Fibroblast of mammary gland (primary cell): ENCODE data around the gene IL23R.

Experiments
- DNase-seq: peaks from one replicate; pipeline ENCODE4 v3.0.0-alpha.2; 2010; ENCODE audit warnings: low read depth
- H3K4me3 ChIP-seq: 2 replicates; pipeline ENCODE4 v1.5.1; 2011; ENCODE audit warnings: low read depth, mild to moderate bottlenecking, low read length, moderate library complexity; ENCODE audit not compliant: control insufficient read depth
- TF ChIP-seq, protein P1 (sequence below): conservative IDR thresholded peaks from 2 replicates; pipeline ENCODE4 v1.5.1; 2011; ENCODE audit warnings: low read depth, low read length, inconsistent platforms; ENCODE audit not compliant: control insufficient read depth, insufficient read depth

IL23R gene

GRCh38 chr1:67280696-67281095, 114.4 kb downstream of the IL23R start:
- DNase-seq = no peak
- TF ChIP-seq, protein P1, sequence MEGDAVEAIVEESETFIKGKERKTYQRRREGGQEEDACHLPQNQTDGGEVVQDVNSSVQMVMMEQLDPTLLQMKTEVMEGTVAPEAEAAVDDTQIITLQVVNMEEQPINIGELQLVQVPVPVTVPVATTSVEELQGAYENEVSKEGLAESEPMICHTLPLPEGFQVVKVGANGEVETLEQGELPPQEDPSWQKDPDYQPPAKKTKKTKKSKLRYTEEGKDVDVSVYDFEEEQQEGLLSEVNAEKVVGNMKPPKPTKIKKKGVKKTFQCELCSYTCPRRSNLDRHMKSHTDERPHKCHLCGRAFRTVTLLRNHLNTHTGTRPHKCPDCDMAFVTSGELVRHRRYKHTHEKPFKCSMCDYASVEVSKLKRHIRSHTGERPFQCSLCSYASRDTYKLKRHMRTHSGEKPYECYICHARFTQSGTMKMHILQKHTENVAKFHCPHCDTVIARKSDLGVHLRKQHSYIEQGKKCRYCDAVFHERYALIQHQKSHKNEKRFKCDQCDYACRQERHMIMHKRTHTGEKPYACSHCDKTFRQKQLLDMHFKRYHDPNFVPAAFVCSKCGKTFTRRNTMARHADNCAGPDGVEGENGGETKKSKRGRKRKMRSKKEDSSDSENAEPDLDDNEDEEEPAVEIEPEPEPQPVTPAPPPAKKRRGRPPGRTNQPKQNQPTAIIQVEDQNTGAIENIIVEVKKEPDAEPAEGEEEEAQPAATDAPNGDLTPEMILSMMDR = no peak

DNA sequence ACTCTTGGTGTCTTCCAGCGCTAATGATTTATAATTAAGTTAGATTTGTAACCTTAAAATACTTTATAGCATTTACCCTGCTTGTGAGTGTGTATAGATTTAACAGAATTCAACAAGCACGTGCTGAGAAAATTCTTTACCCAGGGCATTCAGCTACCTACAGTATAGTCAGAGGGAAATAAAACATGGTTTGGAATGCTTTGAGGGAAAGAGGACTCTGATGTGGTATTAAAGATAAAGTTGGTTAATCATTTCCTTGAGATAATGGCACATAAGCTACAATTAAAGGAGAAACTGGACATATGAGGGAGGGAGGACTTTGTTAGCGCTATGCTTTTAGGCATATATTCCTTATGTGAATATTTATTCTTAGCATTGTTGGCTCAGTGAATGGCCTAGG, 115.0 kb downstream of the IL23R start:
- TF ChIP-seq, protein P1 = no peak
- no peak for DNase-seq

More at GRCh38 chr1:67280696-67281095, 114.4 kb downstream of the IL23R start:
- no peak overlapping the region for H3K4me3 ChIP-seq

GRCh38 chr1:67285780-67286488, 119.7 kb downstream of the IL23R start:
- DNase-seq = no peak
- H3K4me3 ChIP-seq = no peak overlapping the region
- TF ChIP-seq, protein P1 = no peak

More for the DNA sequence above, 115.0 kb downstream of the IL23R start:
- H3K4me3 ChIP-seq = no peak overlapping the region

GRCh38 chr1:67290236-67290635, 124.0 kb downstream of the IL23R start:
- no peak for DNase-seq
- TF ChIP-seq, protein P1 = no peak
- no peak overlapping the region for H3K4me3 ChIP-seq

DNA sequence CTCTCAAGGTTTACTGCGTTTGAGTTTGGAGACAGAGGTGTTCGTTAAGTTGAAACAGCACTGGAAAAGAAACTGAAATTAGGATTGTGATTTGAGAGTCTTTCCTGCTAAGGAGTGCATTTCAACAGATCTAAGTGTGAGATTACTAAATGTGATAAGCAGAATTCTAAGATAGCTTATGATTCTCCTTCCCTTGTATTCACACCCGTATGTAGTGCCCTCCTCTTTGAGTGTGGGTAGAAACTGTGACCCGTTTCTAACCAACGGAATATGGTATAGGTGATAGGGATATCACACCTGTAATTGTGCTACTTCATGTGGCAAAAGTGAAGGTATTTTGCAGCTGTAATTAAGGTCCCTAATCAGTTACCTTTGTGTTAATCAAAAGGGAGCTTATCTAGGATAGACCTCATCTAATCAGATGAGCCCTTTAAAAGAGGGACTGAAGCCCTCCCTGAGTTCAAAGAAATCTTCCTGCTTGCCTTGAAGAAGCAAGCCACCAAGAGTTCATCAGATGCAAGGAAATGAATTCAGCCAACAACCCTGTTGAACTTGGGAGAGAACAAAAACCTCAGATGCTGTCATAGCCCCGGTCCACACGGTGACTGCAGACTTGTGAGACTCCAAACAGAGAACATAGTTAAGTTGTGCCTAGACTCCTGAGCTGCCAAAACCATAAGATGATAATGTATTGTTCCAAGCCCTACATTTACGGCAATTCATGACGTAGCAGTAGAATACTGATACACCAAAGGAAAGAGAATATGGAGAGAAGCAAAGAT, 128.8 kb downstream of the IL23R start:
- TF ChIP-seq, protein P1 = no peak
- H3K4me3 ChIP-seq = no peak overlapping the region
- DNase-seq = no peak

DNA sequence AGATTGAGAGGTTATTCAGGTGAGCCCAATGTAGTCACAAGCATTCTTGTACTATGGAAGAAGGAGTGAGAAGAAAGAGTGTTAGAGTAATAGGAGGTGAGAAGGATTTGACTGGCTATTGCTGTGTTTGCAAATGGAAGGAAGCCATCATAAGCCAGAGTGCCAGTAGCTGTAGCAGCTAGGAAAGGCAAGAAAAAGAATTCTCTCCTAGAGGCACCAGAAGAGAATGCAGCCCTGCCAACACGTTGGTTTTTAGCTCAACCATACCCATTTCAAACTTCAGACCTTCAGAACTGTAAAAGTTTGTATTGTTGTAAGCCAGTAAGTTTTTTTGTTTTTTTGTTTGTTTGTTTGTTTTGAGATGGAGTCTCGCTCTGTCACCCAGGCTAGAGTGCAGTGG, 132.5 kb downstream of the IL23R start:
- no peak for DNase-seq
- TF ChIP-seq, protein P1 = no peak

More for the DNA sequence above, 132.5 kb downstream of the IL23R start:
- no peak overlapping the region for H3K4me3 ChIP-seq
